Lung (tissue), 12 donors: Measurements from ENCODE around the gene CEACAM5. TPM values are rescaled to one million over a fixed set of nuclear protein-coding genes. Genes with fewer than 3 reads are reported as not detected.

Experiments
- ATAC-seq: fragments of 200-7000 bp; cut with Tn5 transposase; one replicate; pipeline ENCODE4 v1.9.1; 2020; ENCODE audit warnings: moderate number of reproducible peaks; ENCODE audit not compliant: insufficient read depth, low FRiP score
- DNase-seq, 3 donors: peaks; one replicate each; pipeline ENCODE4 v3.0.0-alpha.2; 2013 to 2017
- H3K27ac ChIP-seq, 2 donors: one replicate each; pipeline ENCODE4 v1.5.1; 2013; ENCODE audit warnings: mild to moderate bottlenecking in 2 of 2, moderate library complexity in 2 of 2, control low read depth in 1 of 2, inconsistent platforms in 1 of 2, low read depth in 1 of 2, low read length in 1 of 2
- H3K27me3 ChIP-seq, 3 donors: one replicate each; pipeline ENCODE4 v1.5.1; 2013; ENCODE audit warnings: low read length in 2 of 3; ENCODE audit not compliant: control insufficient read depth in 3 of 3, insufficient read depth in 3 of 3
- H3K36me3 ChIP-seq, 4 donors: one replicate each; pipeline ENCODE4 v1.5.1; 2013; ENCODE audit warnings: low read length in 4 of 4, mild to moderate bottlenecking in 1 of 4, moderate library complexity in 1 of 4; ENCODE audit not compliant: control insufficient read depth in 4 of 4, insufficient read depth in 4 of 4
- H3K4me1 ChIP-seq, 5 donors: one replicate each; pipeline ENCODE4 v1.5.1; 2013; ENCODE audit warnings: low read length in 5 of 5, mild to moderate bottlenecking in 2 of 5, moderate library complexity in 1 of 5; ENCODE audit not compliant: control insufficient read depth in 5 of 5, insufficient read depth in 5 of 5
- H3K4me3 ChIP-seq: one replicate; pipeline ENCODE4 v1.5.1; 2013; ENCODE audit warnings: mild to moderate bottlenecking, control low read depth, moderate library complexity
- H3K9ac ChIP-seq, 2 donors: one replicate each; pipeline ENCODE4 v1.5.1; 2013; ENCODE audit warnings: low read length in 2 of 2, control low read depth in 1 of 2; ENCODE audit not compliant: insufficient read depth in 1 of 2
- H3K9me3 ChIP-seq, 4 donors: one replicate each; pipeline ENCODE4 v1.5.1; 2013; ENCODE audit warnings: low read length in 3 of 4, mild to moderate bottlenecking in 1 of 4, moderate library complexity in 1 of 4; ENCODE audit not compliant: control insufficient read depth in 4 of 4, insufficient read depth in 3 of 4
- WGBS, 2 donors: extraction: QIAGEN DNeasy Blood & Tissue Kit; methylation state at CpG; one replicate each; pipeline ENCODE4 v1.1.7; 2013; 5-methylcytosine and 5-hydroxymethylcytosine counted together
- polyA plus RNA-seq, 2 donors: library from polyadenylated mRNA; stranded (reverse); fragments of 200-250 nt; gene quantifications; one replicate each; pipeline ENCODE4 v1.2.1, GENCODE V29; 2013
- total RNA-seq, 2 donors: library from RNA; depleted of rRNA in 1 of 2; stranded (reverse); fragments of >200 nt in 1 of 2; gene quantifications; one replicate each; pipeline ENCODE4 v1.2.1, GENCODE V29; 2014 to 2021
- TF ChIP-seq, protein P1 (sequence below): IDR thresholded peaks from 2 replicates; pipeline ENCODE4 v1.5.1; 2012; ENCODE audit warnings: mild to moderate bottlenecking; ENCODE audit errors: control extremely low read depth, extremely low read depth
- donor health status: control.
- donor health status: control.
- donor health status: Bipolar disorder and iron deficiency.
- donor health status: healthy.
- donor health status: DM: yes; HTN: yes; CAD: no.

CEACAM5 gene
- total and polyA plus RNA-seq, 4 donors: 0.11 to 37.9 (median 6.1) TPM

DNA sequence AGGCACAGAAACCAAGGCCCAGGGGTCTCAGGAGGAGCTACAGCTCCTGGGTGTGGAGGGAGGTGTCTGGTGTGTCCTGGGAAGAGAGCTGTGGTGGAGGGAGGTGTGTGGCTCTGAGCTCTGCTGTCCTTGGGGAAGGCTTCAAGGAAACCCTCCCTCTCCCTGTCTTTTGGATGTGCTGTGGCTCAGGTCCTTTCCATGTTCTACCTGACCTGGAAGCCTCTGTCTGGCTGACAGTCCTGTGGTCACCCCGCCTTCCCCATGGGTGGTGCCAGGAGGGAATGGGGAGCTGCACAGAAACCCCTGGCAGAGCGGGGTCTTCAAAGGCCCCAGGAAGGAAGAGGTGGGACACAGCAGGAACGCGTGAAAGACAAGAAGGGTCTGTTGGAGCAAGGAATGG lies 19.7 kb upstream of the CEACAM5 start:
- H3K9ac ChIP-seq: no peak overlapping the region
- no peak overlapping the region for H3K27ac ChIP-seq
- 51 to 60% methylated on average over 4 of the region's 4 CpGs for WGBS, 2 donors
- H3K36me3 ChIP-seq: no peaks in the 10 kb centered on the region
- no peak overlapping the region for H3K4me3 ChIP-seq
- no peaks in the 10 kb centered on the region for H3K4me1 ChIP-seq
- TF ChIP-seq, protein P1, sequence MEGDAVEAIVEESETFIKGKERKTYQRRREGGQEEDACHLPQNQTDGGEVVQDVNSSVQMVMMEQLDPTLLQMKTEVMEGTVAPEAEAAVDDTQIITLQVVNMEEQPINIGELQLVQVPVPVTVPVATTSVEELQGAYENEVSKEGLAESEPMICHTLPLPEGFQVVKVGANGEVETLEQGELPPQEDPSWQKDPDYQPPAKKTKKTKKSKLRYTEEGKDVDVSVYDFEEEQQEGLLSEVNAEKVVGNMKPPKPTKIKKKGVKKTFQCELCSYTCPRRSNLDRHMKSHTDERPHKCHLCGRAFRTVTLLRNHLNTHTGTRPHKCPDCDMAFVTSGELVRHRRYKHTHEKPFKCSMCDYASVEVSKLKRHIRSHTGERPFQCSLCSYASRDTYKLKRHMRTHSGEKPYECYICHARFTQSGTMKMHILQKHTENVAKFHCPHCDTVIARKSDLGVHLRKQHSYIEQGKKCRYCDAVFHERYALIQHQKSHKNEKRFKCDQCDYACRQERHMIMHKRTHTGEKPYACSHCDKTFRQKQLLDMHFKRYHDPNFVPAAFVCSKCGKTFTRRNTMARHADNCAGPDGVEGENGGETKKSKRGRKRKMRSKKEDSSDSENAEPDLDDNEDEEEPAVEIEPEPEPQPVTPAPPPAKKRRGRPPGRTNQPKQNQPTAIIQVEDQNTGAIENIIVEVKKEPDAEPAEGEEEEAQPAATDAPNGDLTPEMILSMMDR: no peak
- ATAC-seq: no peak
- peaks cover 0 to 3% (median 0%) of the 10 kb centered on the region in 3 donors for H3K27me3 ChIP-seq
- peaks cover 0 to 4% (median 0%) of the 10 kb centered on the region in 4 donors for H3K9me3 ChIP-seq
- DNase-seq: no peak

DNA sequence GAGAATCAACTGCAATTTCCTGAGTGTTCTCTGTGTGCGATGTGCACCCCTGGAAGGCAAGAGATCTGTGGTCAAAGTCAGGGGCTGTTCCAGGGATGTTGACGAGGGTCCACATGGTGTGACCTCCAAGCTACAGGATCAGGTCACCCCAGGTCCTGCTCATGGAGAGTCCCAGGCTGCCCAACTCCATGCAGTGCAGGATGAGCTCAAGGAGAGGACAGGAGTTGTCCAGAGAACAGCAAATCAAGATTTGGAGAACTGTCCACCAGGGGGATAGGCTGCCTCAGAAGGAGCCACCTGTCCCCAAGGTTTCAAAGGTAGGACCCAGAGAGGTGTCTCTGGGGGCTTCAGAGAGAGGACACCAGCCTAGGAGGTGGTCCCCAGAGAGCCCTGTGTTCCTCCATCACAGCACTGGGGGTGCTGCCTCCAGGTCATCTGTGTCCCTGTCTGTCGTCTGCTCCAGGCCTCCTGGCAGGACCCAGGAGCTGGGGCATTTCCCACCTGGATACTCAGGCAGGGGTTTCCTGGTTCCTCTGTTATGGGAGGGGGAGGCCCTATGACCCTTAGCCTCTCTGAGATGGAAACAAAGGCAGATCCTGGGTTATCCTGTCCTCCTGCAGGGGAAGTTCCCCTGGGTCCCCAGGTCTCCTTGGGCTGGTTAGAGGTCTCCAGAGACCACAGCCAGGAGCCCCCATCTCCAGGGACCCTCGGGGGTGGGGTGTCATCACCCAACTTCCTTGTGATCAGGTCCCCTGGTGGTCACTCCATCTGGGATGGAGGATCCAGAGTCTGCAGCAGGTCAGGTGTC lies 18.2 kb upstream of the CEACAM5 start:
- no peak for ATAC-seq
- H3K9me3 ChIP-seq: peaks cover 0 to 4% (median 0%) of the 10 kb centered on the region in 4 donors
- no peak overlapping the region for H3K9ac ChIP-seq
- no peaks in the 10 kb centered on the region for H3K36me3 ChIP-seq
- 76 to 81% methylated on average over 4 of the region's 4 CpGs for WGBS, 2 donors
- no peak for DNase-seq
- no peak overlapping the region for H3K27ac ChIP-seq
- TF ChIP-seq, protein P1: no peak
- H3K27me3 ChIP-seq: no peaks in the 10 kb centered on the region
- no peak overlapping the region for H3K4me3 ChIP-seq
- H3K4me1 ChIP-seq: no peaks in the 10 kb centered on the region

DNA sequence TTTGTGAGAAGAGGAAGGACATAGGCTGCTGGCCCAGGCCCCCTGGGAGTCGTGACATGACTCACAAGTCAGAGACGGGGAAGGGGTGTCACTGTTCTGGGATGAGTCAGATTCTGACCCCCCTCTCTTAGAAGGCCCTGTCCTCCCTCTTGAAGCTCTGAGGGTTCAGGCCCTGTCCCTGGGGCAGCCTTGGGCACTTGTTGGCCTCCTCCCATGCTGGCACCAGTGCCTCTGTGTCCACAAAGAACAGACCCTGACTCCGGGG lies 17.7 kb upstream of the CEACAM5 start:
- TF ChIP-seq, protein P1: no peak
- Histone ChIP-seq H3K4me3 (no peak overlapping the region), H3K27me3 (no peaks in the 10 kb centered on the region), H3K9me3 (peaks cover 0 to 6% (median 0%) of the 10 kb centered on the region in 4 donors), H3K9ac (no peak overlapping the region), H3K27ac (no peak overlapping the region), H3K4me1 (no peaks in the 10 kb centered on the region), H3K36me3 (no peaks in the 10 kb centered on the region)
- ATAC-seq: no peak
- WGBS, 2 donors: 71 to 75% methylated on average over 3 of the region's 3 CpGs
- DNase-seq: no peak
